Measurements from ENCODE around the gene CLRN3. TPM values are rescaled to one million over a fixed set of nuclear protein-coding genes. Genes with fewer than 3 reads are reported as not detected.

CLRN3 gene
- total RNA-seq, 1 donor from 2014 or later: not detected

- no peak overlapping the region for H3K27ac Mint-ChIP-seq (ENCODE audit: unreplicated experiment)
- H3K4me3 Mint-ChIP-seq (ENCODE audit: unreplicated experiment): no peak overlapping the region
- peaks cover 7% of the 10 kb centered on the region for H3K4me1 ChIP-seq (ENCODE audit: insufficient read depth, low read length)
- H3K4me1 Mint-ChIP-seq (ENCODE audit: low read depth, unreplicated experiment): peaks cover 8% of the 10 kb centered on the region
- H3K27me3 ChIP-seq (ENCODE audit: insufficient read depth, low read length): no peaks in the 10 kb centered on the region
- H3K36me3 Mint-ChIP-seq (ENCODE audit: low read depth, unreplicated experiment): peaks cover 12% of the 10 kb centered on the region
- H3K9me3 Mint-ChIP-seq (ENCODE audit: unreplicated experiment): no peaks in the 10 kb centered on the region
- no peak overlapping the region for H3K4me3 ChIP-seq (ENCODE audit: insufficient read depth, low read depth, low read length)
- no peak overlapping the region for H2AFZ ChIP-seq (ENCODE audit: low read depth, low read length)
- FAIRE-seq: no peak
- TF ChIP-seq EZH2 (IDR thresholded peaks at IDR 0.05; ENCODE audit: insufficient read depth, low read length): no peak
- no peak for TF ChIP-seq CTCF (IDR thresholded peaks at IDR 0.05; ENCODE audit: insufficient read depth, low read depth, low read length)
- H4K20me1 ChIP-seq (ENCODE audit: insufficient read depth, low read length): no peaks in the 10 kb centered on the region
- no peaks in the 10 kb centered on the region for H3K9me3 ChIP-seq (ENCODE audit: insufficient read depth, low read depth, low read length)
- no peak overlapping the region for H3K9ac ChIP-seq (ENCODE audit: low read length)
- H3K4me2 ChIP-seq (ENCODE audit: low read length): no peak overlapping the region
- no peaks in the 10 kb centered on the region for H3K36me3 ChIP-seq (ENCODE audit: insufficient read depth, low read length)
- no peak overlapping the region for H3K27ac ChIP-seq (ENCODE audit: low read depth, low read length)
- peak; percentile 67 for DNase-seq (ENCODE audit: low read depth)
- peaks cover 2% of the 10 kb centered on the region for H3K79me2 ChIP-seq (ENCODE audit: insufficient read depth, low read length)
- H3K27me3 Mint-ChIP-seq (ENCODE audit: low read depth, unreplicated experiment): peaks cover 7% of the 10 kb centered on the region
Observed at GRCh38 chr10:127935071-127935561, 42.4 kb upstream of the CLRN3 start.

GRCh38 chr10:127934383-127934782, 41.6 kb upstream of the CLRN3 start:
- H3K9me3 Mint-ChIP-seq (ENCODE audit: unreplicated experiment): no peaks in the 10 kb centered on the region
- no peak for DNase-seq (ENCODE audit: low read depth)

More at GRCh38 chr10:127934383-127934782, 41.6 kb upstream of the CLRN3 start:
- Histone ChIP-seq H3K4me1 (ENCODE audit: insufficient read depth, low read length) (peaks cover 7% of the 10 kb centered on the region), H3K79me2 (ENCODE audit: insufficient read depth, low read length) (peaks cover 2% of the 10 kb centered on the region), H3K4me3 (ENCODE audit: insufficient read depth, low read depth, low read length) (no peak overlapping the region), H3K9me3 (ENCODE audit: insufficient read depth, low read depth, low read length) (no peaks in the 10 kb centered on the region), H4K20me1 (ENCODE audit: insufficient read depth, low read length) (no peaks in the 10 kb centered on the region), H3K9ac (ENCODE audit: low read length) (no peak overlapping the region), H2AFZ (ENCODE audit: low read depth, low read length) (no peak overlapping the region), H3K27me3 (ENCODE audit: insufficient read depth, low read length) (no peaks in the 10 kb centered on the region), H3K36me3 (ENCODE audit: insufficient read depth, low read length) (no peaks in the 10 kb centered on the region), H3K27ac (ENCODE audit: low read depth, low read length) (no peak overlapping the region), H3K4me2 (ENCODE audit: low read length) (no peak overlapping the region)
- Mint-ChIP-seq H3K4me3 (ENCODE audit: unreplicated experiment) (no peak overlapping the region), H3K27ac (ENCODE audit: unreplicated experiment) (no peak overlapping the region), H3K36me3 (ENCODE audit: low read depth, unreplicated experiment) (peaks cover 12% of the 10 kb centered on the region), H3K27me3 (ENCODE audit: low read depth, unreplicated experiment) (no peaks in the 10 kb centered on the region), H3K4me1 (ENCODE audit: low read depth, unreplicated experiment) (peaks cover 8% of the 10 kb centered on the region)
- FAIRE-seq: no peak
- no peak for TF ChIP-seq CTCF (IDR thresholded peaks at IDR 0.05; ENCODE audit: insufficient read depth, low read depth, low read length)
- no peak for TF ChIP-seq EZH2 (IDR thresholded peaks at IDR 0.05; ENCODE audit: insufficient read depth, low read length)

Measured in astrocyte (in vitro differentiated cells and primary cell).